ENCODE measurements around the gene PRKCB.

- no peak for TF ChIP-seq CTCF (IDR thresholded peaks at IDR 0.05; ENCODE audit: low read depth, low read length)
- no peak for TF ChIP-seq EZH2phosphoT487 (IDR thresholded peaks at IDR 0.05; ENCODE audit: low read depth)
Observed at GRCh38 chr16:24049113-24049512, 213.3 kb downstream of the PRKCB start.

Data from OCI-LY3 (cell line).